ENCODE measurements around the gene PHACTR3.
"Not testable (repeated sequence)": the region's sequence is repeated elsewhere in the genome, so short reads cannot be mapped to it uniquely, and the experiment has no call there.

The PHACTR3 gene

GRCh38 chr20:59837623-59838394 lies 233.5 kb downstream of the PHACTR3 start:
- DNase-seq, result no peak

GRCh38 chr20:59839400-59839799 lies 235.1 kb downstream of the PHACTR3 start:
- no peak for DNase-seq

GRCh38 chr20:59845472-59845871 lies 241.1 kb downstream of the PHACTR3 start:
- no peak for DNase-seq

- no peak for DNase-seq
These were observed 243.8 kb downstream of the PHACTR3 start for GRCh38 chr20:59848182-59848581.

GRCh38 chr20:59850018-59850641 lies 245.8 kb downstream of the PHACTR3 start:
- peak; percentile 21 for DNase-seq

- DNase-seq, result not testable (repeated sequence)
These were observed 252.2 kb downstream of the PHACTR3 start for GRCh38 chr20:59856526-59856925.

GRCh38 chr20:59856941-59857340 lies 252.6 kb downstream of the PHACTR3 start:
- DNase-seq, result not testable (repeated sequence)

- DNase-seq, result no peak
These were observed 253.6 kb downstream of the PHACTR3 start for GRCh38 chr20:59857966-59858365.

- no peak for DNase-seq
These were observed 254.1 kb downstream of the PHACTR3 start for GRCh38 chr20:59858425-59858824.

GRCh38 chr20:59861401-59861800 lies 257.1 kb downstream of the PHACTR3 start:
- no peak for DNase-seq

GRCh38 chr20:59863058-59863457 lies 258.7 kb downstream of the PHACTR3 start:
- no peak for DNase-seq

GRCh38 chr20:59864726-59865125 lies 260.4 kb downstream of the PHACTR3 start:
- no peak for DNase-seq

- no peak for DNase-seq
These were observed 262.0 kb downstream of the PHACTR3 start for GRCh38 chr20:59866338-59866737.

GRCh38 chr20:59871096-59871495 lies 266.8 kb downstream of the PHACTR3 start:
- no peak for DNase-seq

- no peak for DNase-seq
These were observed 269.1 kb downstream of the PHACTR3 start for GRCh38 chr20:59873409-59873808.

- no peak for DNase-seq
These were observed 275.9 kb downstream of the PHACTR3 start for GRCh38 chr20:59880198-59880597.

GRCh38 chr20:59884494-59884893 lies 280.2 kb downstream of the PHACTR3 start:
- DNase-seq, result no peak

- no peak for DNase-seq
These were observed 283.7 kb downstream of the PHACTR3 start for GRCh38 chr20:59888050-59888449.

GRCh38 chr20:59890035-59890434 lies 285.7 kb downstream of the PHACTR3 start:
- not testable (repeated sequence) for DNase-seq

GRCh38 chr20:59891581-59891980 lies 287.2 kb downstream of the PHACTR3 start:
- no peak for DNase-seq

GRCh38 chr20:59895908-59896307 lies 291.6 kb downstream of the PHACTR3 start:
- no peak for DNase-seq
